Endothelial cell (in vitro differentiated cells): ENCODE measurements around the gene DUSP22. TPM values are rescaled to one million over a fixed set of nuclear protein-coding genes. Genes with fewer than 3 reads are reported as not detected.
"Not testable (repeated sequence)": the region's sequence is repeated elsewhere in the genome, so short reads cannot be mapped to it uniquely, and the experiment has no call there.

Experiments used
- DNase-seq: peaks from one replicate; pipeline ENCODE4 v3.0.0; 2021; ENCODE audit warnings: low spot score
- H3K27ac Mint-ChIP-seq: one replicate; pipeline ENCODE4 v1.8.0; 2021; ENCODE audit warnings: mixed read lengths, inconsistent platforms; ENCODE audit not compliant: unreplicated experiment
- H3K27me3 Mint-ChIP-seq: one replicate; pipeline ENCODE4 v1.8.0; 2021; ENCODE audit warnings: mild to moderate bottlenecking, moderate library complexity, mixed read lengths, inconsistent platforms; ENCODE audit not compliant: unreplicated experiment
- H3K36me3 Mint-ChIP-seq: one replicate; pipeline ENCODE4 v1.8.0; 2021; ENCODE audit warnings: mild to moderate bottlenecking, low read depth, mixed read lengths, inconsistent platforms; ENCODE audit not compliant: unreplicated experiment
- H3K4me1 Mint-ChIP-seq: one replicate; pipeline ENCODE4 v1.8.0; 2021; ENCODE audit warnings: mild to moderate bottlenecking, mixed read lengths, inconsistent platforms; ENCODE audit not compliant: unreplicated experiment
- H3K4me3 Mint-ChIP-seq: one replicate; pipeline ENCODE4 v1.8.0; 2021; ENCODE audit warnings: mild to moderate bottlenecking, mixed read lengths, inconsistent platforms; ENCODE audit not compliant: unreplicated experiment
- H3K9me3 Mint-ChIP-seq: one replicate; pipeline ENCODE4 v1.8.0; 2021; ENCODE audit warnings: mixed read lengths, inconsistent platforms; ENCODE audit not compliant: unreplicated experiment
- CTCF ChIP-seq: fragments of 200-600 bp; sonication (generic); IDR thresholded peaks from one replicate; pipeline ENCODE4 v1.5.0; 2021; ENCODE audit warnings: antibody characterized with exemption; ENCODE audit not compliant: unreplicated experiment
- total RNA-seq: library from RNA; stranded (reverse); fragmentation: NEBNext Ultra II Directional; extraction: Animal tissue kit (Norgen Biotek cat#: 25700); gene quantifications from one replicate; pipeline ENCODE4 v1.2.1, GENCODE V29; 2021; ENCODE audit not compliant: unreplicated experiment

DUSP22 gene
- total RNA-seq, 1 donor from 2014 or later = 57.3 TPM

- DNase-seq = no peak
- H3K4me1 Mint-ChIP-seq = no peaks in the 10 kb centered on the region
- H3K4me3 Mint-ChIP-seq = no peak overlapping the region
- no peak overlapping the region for H3K27ac Mint-ChIP-seq
- peaks cover 2% of the 10 kb centered on the region for H3K27me3 Mint-ChIP-seq
- no peaks in the 10 kb centered on the region for H3K36me3 Mint-ChIP-seq
- H3K9me3 Mint-ChIP-seq = peaks cover 5% of the 10 kb centered on the region
- TF ChIP-seq CTCF = no peak
These were observed 9.3 kb upstream of the DUSP22 start for GRCh38 chr6:282867-283416.

- Mint-ChIP-seq H3K36me3 (no peaks in the 10 kb centered on the region), H3K27ac (no peak overlapping the region), H3K4me1 (no peaks in the 10 kb centered on the region), H3K4me3 (no peak overlapping the region), H3K27me3 (peaks cover 2% of the 10 kb centered on the region), H3K9me3 (peaks cover 5% of the 10 kb centered on the region)
- no peak for TF ChIP-seq CTCF
- DNase-seq = no peak
These were observed 7.8 kb upstream of the DUSP22 start for GRCh38 chr6:284486-284885.

GRCh38 chr6:285030-285771 is 7.1 kb upstream of the DUSP22 start:
- H3K36me3 Mint-ChIP-seq = no peaks in the 10 kb centered on the region
- H3K4me3 Mint-ChIP-seq = no peak overlapping the region
- no peaks in the 10 kb centered on the region for H3K4me1 Mint-ChIP-seq
- no peak for DNase-seq
- H3K27me3 Mint-ChIP-seq = peaks cover 2% of the 10 kb centered on the region
- no peak for TF ChIP-seq CTCF
- no peak overlapping the region for H3K27ac Mint-ChIP-seq
- H3K9me3 Mint-ChIP-seq = peaks cover 5% of the 10 kb centered on the region

GRCh38 chr6:285902-286301 is 6.4 kb upstream of the DUSP22 start:
- not testable (repeated sequence) for H3K4me1 Mint-ChIP-seq, H3K4me3 Mint-ChIP-seq, H3K9me3 Mint-ChIP-seq, DNase-seq, H3K36me3 Mint-ChIP-seq, H3K27ac Mint-ChIP-seq, H3K27me3 Mint-ChIP-seq

- H3K36me3 Mint-ChIP-seq = no peaks in the 10 kb centered on the region
- no peaks in the 10 kb centered on the region for H3K27me3 Mint-ChIP-seq
- peaks cover 3% of the 10 kb centered on the region for H3K9me3 Mint-ChIP-seq
- no peak for DNase-seq
- no peak for TF ChIP-seq CTCF
- H3K27ac Mint-ChIP-seq = no peak overlapping the region
- no peak overlapping the region for H3K4me3 Mint-ChIP-seq
- peaks cover 3% of the 10 kb centered on the region for H3K4me1 Mint-ChIP-seq
These were observed 5.4 kb upstream of the DUSP22 start for GRCh38 chr6:286681-287488.
